ENCODE data around the gene DSCAML1. TPM values are rescaled to one million over a fixed set of nuclear protein-coding genes. Genes with fewer than 3 reads are reported as not detected.

The DSCAML1 gene
- total and polyA plus RNA-seq, 9 of the 15 experiments (the other 6 are each of a cell fraction or from before 2014, with no cell fraction given): not detected

DNA sequence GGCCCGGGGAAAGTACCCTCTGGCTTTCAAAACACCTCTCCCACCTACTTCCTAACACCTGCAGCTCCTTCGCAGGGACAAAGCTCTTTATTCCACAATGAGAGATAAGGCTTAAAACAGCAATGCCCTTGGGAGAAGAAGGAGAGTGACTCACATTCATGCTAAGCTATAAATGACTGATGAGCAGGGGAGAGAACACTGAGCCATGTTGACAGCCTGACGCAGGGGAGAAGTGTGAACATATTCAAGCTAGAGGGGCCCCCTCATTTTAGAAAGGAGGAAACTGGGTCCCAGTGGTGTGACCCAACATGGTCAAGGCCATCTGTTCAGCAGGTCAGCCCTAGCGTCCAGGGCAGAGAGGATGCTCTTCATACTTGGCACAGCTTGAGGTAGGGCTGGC, 171.8 kb downstream of the DSCAML1 start:
- WGBS (ENCODE audit: insufficient coverage, low coverage, missing lambda C conversion rate): 3% methylated on average over 3 of the region's 4 CpGs
- POLR2A ChIA-PET: no interaction called here

More for the DNA sequence above, 171.8 kb downstream of the DSCAML1 start:
- no peak for DNase-seq (ENCODE audit: extremely low read depth in 1 of 4, low spot score in 3 of 4)
- Histone ChIP-seq H3K9ac (ENCODE audit: insufficient read depth in 1 of 2, low read depth in 2 of 2, low read length in 2 of 2) (no peak overlapping the region), H3K79me2 (ENCODE audit: control insufficient read depth, insufficient read depth, low read length) (no peaks in the 10 kb centered on the region), H3K9me3 (replicated peaks; ENCODE audit: control insufficient read depth, insufficient read depth, low read depth, low read length) (no peaks in the 10 kb centered on the region), H3K4me2 (ENCODE audit: insufficient read depth, low read length) (no peak overlapping the region), H3K9me1 (ENCODE audit: control insufficient read depth, insufficient read depth, low read length) (no peaks in the 10 kb centered on the region), H3K4me3 (no peak overlapping the region), H4K20me1 (replicated peaks; ENCODE audit: control insufficient read depth, insufficient read depth, low read length) (peaks cover 5% of the 10 kb centered on the region), H2AFZ (ENCODE audit: low read depth, low read length) (no peak overlapping the region), H3K36me3 (ENCODE audit: control insufficient read depth, insufficient read depth, low read length) (no peaks in the 10 kb centered on the region), H3K4me1 (replicated peaks in 1 of 2; ENCODE audit: control insufficient read depth in 2 of 2, insufficient read depth in 2 of 2, low read length in 2 of 2) (no peaks in the 10 kb centered on the region), H3K27me3 (ENCODE audit: control insufficient read depth in 2 of 2, insufficient read depth in 2 of 2, low read length in 2 of 2) (peaks cover 13 to 46% of the 10 kb centered on the region in 2 experiments; a peak in 3 of 5 replicates), H3K27ac (ENCODE audit: extremely low read depth, low read depth, low read length) (no peak overlapping the region)
- BruUV-seq (replicated peaks): no TSS peak
- no peak for FAIRE-seq
- CTCF ChIA-PET (ENCODE audit: low intra/inter-chr PET ratio): no interaction called here
- intact Hi-C loops (cut with micrococcal nuclease) (no loop called here), in situ Hi-C loops (cut with MboI) (no loop called here)
- no peak for ATAC-seq
- TF ChIP-seq KLF1 (tag; IDR thresholded peaks at IDR 0.05) (no peak), PTTG1 (tag; IDR thresholded peaks at IDR 0.05; ENCODE audit: low read depth) (no peak), CBX3 (IDR thresholded peaks at IDR 0.05; ENCODE audit: borderline replicate concordance in 1 of 2, low read length in 2 of 2) (no peak), KDM1A (IDR thresholded peaks at IDR 0.05) (no peak), FOXM1 (IDR thresholded peaks at IDR 0.05; ENCODE audit: low read depth) (no peak), FOXM1 (CRISPR knock-in tag; IDR thresholded peaks at IDR 0.05; ENCODE audit: low read depth) (no peak), PHF8 (IDR thresholded peaks at IDR 0.05; ENCODE audit: borderline replicate concordance, low read length) (no peak), ZNF384 (IDR thresholded peaks at IDR 0.05; ENCODE audit: low read depth, low read length) (no peak), HLTF (IDR thresholded peaks at IDR 0.05) (no peak), ZNF174 (CRISPR knock-in tag; IDR thresholded peaks at IDR 0.05) (no peak), POLR2B (IDR thresholded peaks at IDR 0.05; ENCODE audit: low read depth, partially characterized antibody) (no peak), JUND (IDR thresholded peaks at IDR 0.05; ENCODE audit: borderline replicate concordance, low read depth, low read length) (no peak), JUND (tag; IDR thresholded peaks at IDR 0.05; ENCODE audit: borderline replicate concordance, low read depth, low read length) (no peak)
- TF ChIP-seq, protein P1, sequence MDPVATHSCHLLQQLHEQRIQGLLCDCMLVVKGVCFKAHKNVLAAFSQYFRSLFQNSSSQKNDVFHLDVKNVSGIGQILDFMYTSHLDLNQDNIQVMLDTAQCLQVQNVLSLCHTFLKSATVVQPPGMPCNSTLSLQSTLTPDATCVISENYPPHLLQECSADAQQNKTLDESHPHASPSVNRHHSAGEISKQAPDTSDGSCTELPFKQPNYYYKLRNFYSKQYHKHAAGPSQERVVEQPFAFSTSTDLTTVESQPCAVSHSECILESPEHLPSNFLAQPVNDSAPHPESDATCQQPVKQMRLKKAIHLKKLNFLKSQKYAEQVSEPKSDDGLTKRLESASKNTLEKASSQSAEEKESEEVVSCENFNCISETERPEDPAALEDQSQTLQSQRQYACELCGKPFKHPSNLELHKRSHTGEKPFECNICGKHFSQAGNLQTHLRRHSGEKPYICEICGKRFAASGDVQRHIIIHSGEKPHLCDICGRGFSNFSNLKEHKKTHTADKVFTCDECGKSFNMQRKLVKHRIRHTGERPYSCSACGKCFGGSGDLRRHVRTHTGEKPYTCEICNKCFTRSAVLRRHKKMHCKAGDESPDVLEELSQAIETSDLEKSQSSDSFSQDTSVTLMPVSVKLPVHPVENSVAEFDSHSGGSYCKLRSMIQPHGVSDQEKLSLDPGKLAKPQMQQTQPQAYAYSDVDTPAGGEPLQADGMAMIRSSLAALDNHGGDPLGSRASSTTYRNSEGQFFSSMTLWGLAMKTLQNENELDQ (CRISPR knock-in tag; IDR thresholded peaks at IDR 0.05; ENCODE audit: borderline replicate concordance): no peak
- TF ChIP-seq, protein P2, sequence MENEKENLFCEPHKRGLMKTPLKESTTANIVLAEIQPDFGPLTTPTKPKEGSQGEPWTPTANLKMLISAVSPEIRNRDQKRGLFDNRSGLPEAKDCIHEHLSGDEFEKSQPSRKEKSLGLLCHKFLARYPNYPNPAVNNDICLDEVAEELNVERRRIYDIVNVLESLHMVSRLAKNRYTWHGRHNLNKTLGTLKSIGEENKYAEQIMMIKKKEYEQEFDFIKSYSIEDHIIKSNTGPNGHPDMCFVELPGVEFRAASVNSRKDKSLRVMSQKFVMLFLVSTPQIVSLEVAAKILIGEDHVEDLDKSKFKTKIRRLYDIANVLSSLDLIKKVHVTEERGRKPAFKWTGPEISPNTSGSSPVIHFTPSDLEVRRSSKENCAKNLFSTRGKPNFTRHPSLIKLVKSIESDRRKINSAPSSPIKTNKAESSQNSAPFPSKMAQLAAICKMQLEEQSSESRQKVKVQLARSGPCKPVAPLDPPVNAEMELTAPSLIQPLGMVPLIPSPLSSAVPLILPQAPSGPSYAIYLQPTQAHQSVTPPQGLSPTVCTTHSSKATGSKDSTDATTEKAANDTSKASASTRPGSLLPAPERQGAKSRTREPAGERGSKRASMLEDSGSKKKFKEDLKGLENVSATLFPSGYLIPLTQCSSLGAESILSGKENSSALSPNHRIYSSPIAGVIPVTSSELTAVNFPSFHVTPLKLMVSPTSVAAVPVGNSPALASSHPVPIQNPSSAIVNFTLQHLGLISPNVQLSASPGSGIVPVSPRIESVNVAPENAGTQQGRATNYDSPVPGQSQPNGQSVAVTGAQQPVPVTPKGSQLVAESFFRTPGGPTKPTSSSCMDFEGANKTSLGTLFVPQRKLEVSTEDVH (IDR thresholded peaks at IDR 0.05; ENCODE audit: low read depth, partially characterized antibody): no peak
- TF ChIP-seq, protein P3, sequence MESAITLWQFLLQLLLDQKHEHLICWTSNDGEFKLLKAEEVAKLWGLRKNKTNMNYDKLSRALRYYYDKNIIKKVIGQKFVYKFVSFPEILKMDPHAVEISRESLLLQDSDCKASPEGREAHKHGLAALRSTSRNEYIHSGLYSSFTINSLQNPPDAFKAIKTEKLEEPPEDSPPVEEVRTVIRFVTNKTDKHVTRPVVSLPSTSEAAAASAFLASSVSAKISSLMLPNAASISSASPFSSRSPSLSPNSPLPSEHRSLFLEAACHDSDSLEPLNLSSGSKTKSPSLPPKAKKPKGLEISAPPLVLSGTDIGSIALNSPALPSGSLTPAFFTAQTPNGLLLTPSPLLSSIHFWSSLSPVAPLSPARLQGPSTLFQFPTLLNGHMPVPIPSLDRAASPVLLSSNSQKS (CRISPR knock-in tag; IDR thresholded peaks at IDR 0.05): no peak

Measured in K562 (cell line).